Muscle of leg (tissue), 11 donors: Measurements from ENCODE around the gene RIPK3. TPM values are rescaled to one million over a fixed set of nuclear protein-coding genes. Genes with fewer than 3 reads are reported as not detected.

Experiments used
- DNase-seq: peaks from one replicate; pipeline ENCODE4 v3.0.0; 2013
- H3K27ac ChIP-seq: one replicate; pipeline ENCODE4 v1.5.1; 2013; ENCODE audit warnings: mild to moderate bottlenecking, low read length, control low read depth
- H3K27me3 ChIP-seq: one replicate; pipeline ENCODE4 v1.6.1; 2013; ENCODE audit warnings: low read length; ENCODE audit not compliant: control insufficient read depth, insufficient read depth
- H3K36me3 ChIP-seq: one replicate; pipeline ENCODE4 v1.6.1; 2013; ENCODE audit warnings: low read length; ENCODE audit not compliant: control insufficient read depth, insufficient read depth
- H3K4me1 ChIP-seq: one replicate; pipeline ENCODE4 v1.6.1; 2013; ENCODE audit warnings: low read length; ENCODE audit not compliant: control insufficient read depth, insufficient read depth
- H3K4me3 ChIP-seq: one replicate; pipeline ENCODE4 v1.5.1; 2013; ENCODE audit warnings: low read length, control low read depth
- H3K9me3 ChIP-seq: replicated peaks from 2 replicates; pipeline ENCODE4 v1.6.1; 2013; ENCODE audit warnings: low read depth, low read length; ENCODE audit not compliant: control insufficient read depth
- WGBS: methylation state at CpG from one replicate; pipeline ENCODE4 v1.1.5; 2013; ENCODE audit warnings: missing lambda C conversion rate; ENCODE audit not compliant: insufficient coverage; 5-methylcytosine and 5-hydroxymethylcytosine counted together
- polyA plus RNA-seq, 8 donors: library from polyadenylated mRNA; unstranded; fragments of 120-200 nt; gene quantifications; one replicate each; pipeline versions ENCODE4 v1.2.1 to v1.2.3, GENCODE V29; 2013; ENCODE audit warnings: inconsistent platforms in 1 of 8, low replicate concordance in 1 of 8; ENCODE audit not compliant: insufficient read length in 8 of 8, insufficient read depth in 1 of 8
- total RNA-seq: library from RNA; stranded (reverse); fragments of 120-200 nt; gene quantifications from one replicate; pipeline ENCODE4 v1.2.4, GENCODE V29; 2013

The RIPK3 gene
- total and polyA plus RNA-seq, 9 donors: 1.1 to 3.6 (median 1.3) TPM

DNA sequence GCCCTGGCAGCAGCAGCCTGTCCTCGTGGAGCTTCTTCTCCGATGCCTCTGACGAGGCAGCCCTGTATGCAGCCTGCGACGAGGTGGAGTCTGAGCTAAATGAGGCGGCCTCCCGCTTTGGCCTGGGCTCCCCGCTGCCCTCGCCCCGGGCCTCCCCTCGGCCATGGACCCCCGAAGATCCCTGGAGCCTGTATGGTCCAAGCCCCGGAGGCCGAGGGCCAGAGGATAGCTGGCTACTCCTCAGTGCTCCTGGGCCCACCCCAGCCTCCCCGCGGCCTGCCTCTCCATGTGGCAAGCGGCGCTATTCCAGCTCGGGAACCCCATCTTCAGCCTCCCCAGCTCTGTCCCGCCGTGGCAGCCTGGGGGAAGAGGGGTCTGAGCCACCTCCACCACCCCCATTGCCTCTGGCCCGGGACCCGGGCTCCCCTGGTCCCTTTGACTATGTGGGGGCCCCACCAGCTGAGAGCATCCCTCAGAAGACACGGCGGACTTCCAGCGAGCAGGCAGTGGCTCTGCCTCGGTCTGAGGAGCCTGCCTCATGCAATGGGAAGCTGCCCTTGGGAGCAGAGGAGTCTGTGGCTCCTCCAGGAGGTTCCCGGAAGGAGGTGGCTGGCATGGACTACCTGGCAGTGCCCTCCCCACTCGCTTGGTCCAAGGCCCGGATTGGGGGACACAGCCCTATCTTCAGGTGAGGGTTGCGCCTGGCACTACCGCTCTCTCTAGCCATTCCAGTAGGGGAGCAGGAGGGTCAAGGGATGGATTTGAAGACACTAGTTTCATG is 30.3 kb upstream of the RIPK3 start:
- Histone ChIP-seq H3K4me3 (no peak overlapping the region), H3K9me3 (no peaks in the 10 kb centered on the region), H3K4me1 (peaks cover 54% of the 10 kb centered on the region), H3K36me3 (peaks cover 29% of the 10 kb centered on the region), H3K27ac (peak overlapping the region; percentile 35), H3K27me3 (peaks cover 5% of the 10 kb centered on the region)
- DNase-seq: no peak
- WGBS: 50% methylated on average over 6 of the region's 32 CpGs

DNA sequence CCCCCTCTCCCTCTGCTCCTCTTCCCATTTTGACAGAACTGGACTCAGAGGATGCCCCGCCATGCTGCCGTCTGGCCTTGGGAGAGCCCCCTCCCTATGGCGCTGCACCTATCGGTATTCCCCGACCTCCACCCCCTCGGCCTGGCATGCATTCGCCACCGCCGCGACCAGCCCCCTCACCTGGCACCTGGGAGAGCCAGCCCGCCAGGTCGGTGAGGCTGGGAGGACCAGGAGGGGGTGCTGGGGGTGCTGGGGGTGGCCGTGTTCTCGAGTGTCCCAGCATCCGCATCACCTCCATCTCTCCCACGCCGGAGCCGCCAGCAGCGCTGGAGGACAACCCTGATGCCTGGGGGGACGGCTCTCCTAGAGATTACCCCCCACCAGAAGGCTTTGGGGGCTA is 29.7 kb upstream of the RIPK3 start:
- no peak for DNase-seq
- H3K4me3 ChIP-seq: peak overlapping the region; percentile 77
- no peaks in the 10 kb centered on the region for H3K9me3 ChIP-seq
- H3K36me3 ChIP-seq: peaks cover 24% of the 10 kb centered on the region
- H3K27me3 ChIP-seq: peaks cover 5% of the 10 kb centered on the region
- H3K4me1 ChIP-seq: peaks cover 55% of the 10 kb centered on the region
- WGBS: 46% methylated on average over 3 of the region's 20 CpGs
- peak overlapping the region; percentile 89 for H3K27ac ChIP-seq

DNA sequence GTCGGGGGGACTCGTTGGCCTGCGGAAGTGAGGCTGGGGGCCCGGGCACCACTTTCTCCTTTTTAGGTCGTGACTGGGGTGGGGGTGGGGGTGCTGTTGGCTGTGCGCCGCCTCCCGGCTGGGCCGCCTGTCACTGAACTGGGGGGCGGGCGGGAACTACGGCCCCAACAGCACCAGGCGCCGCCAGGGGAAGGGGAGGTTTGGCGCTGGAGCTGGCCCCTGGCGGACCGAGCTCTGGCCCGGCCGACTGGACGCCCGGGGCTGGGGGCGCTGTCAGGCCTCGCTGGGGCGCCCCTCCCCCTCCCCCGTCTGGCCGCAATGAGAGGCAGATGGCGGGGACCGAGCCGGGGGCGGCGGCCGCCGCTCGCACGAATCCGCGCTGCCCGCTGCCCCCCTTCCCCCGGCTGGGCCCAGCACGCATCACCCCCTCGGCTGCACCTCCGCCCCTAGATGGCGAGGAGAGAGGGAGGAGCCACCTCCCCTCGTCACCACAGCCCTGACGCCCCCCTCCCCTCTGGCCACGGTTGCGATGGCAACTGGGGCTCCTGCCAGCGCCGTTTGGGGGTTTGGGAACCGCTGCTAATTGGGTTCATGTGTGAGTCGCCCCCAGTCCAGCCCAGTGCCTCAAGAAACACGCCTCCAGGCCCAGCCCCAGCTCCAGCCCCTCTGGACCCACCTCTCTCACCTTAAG is 28.9 kb upstream of the RIPK3 start:
- Histone ChIP-seq H3K4me3 (peak overlapping the region; percentile 77), H3K27me3 (peaks cover 5% of the 10 kb centered on the region), H3K36me3 (peaks cover 17% of the 10 kb centered on the region), H3K4me1 (peaks cover 55% of the 10 kb centered on the region), H3K9me3 (no peaks in the 10 kb centered on the region), H3K27ac (peak overlapping the region; percentile 93)
- DNase-seq: peak; percentile 91
- under 1% methylated on average over 39 of the region's 52 CpGs for whole genome bisulfite sequencing

DNA sequence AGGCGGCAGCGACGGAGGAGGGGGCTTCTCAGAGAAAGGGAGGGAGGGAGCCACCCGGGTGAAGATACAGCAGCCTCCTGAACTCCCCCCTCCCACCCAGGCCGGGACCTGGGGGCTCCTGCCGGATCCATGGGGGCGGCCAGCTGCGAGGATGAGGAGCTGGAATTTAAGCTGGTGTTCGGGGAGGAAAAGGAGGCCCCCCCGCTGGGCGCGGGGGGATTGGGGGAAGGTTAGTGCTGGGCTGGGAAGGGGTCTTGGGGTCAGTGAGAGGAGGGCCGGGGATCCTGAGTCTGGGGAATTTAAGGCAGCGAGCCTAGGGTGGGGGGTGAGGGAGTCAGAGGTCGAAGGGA is 28.4 kb upstream of the RIPK3 start:
- peaks cover 11% of the 10 kb centered on the region for H3K36me3 ChIP-seq
- H3K9me3 ChIP-seq: no peaks in the 10 kb centered on the region
- peaks cover 55% of the 10 kb centered on the region for H3K4me1 ChIP-seq
- H3K27me3 ChIP-seq: peaks cover 5% of the 10 kb centered on the region
- no peak for DNase-seq
- peak overlapping the region; percentile 77 for H3K4me3 ChIP-seq
- 0% methylated on average over 9 of the region's 15 CpGs for WGBS
- H3K27ac ChIP-seq: peak overlapping the region; percentile 93

DNA sequence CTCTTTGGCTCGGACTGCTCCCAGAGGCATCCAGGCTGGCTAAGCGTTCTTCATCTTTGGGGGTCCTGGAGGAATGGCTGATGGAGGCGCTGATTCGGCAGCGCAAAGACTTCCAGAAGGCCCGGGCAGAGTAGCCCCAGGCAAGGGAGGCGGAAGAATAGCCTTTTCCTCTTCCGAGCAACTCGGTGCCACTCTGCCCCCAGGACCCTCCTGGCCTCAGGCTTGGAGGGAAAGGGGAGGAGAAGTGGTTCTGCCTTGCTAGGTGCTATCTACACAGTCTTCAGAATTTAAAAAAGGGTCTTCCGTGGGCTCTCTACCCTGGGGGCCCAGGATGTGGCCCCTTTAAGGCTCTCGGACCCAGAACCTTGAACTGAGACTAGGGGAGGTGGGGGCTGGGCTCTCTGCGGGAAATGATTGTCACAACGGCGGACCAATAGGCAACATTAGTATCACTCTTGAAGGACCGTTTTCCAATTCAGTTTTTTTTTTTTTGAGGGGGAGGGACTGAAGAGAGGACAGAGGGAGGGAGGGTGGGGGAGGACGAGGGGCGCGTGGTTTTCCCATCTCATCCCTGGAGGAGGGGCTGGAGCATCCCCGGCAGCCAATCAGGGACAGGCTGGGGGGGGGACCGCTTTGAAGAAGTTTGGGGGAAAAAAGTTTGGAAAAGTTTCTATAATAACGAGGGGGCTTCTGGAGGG is 27.9 kb upstream of the RIPK3 start, which contains the start of gene NFATC4:
TSS of gene NFATC4 (plus strand) at position 671 of the 698 bp plus-strand sequence. CDS start 157 bp downstream, outside the sequence.
- Histone ChIP-seq H3K27me3 (peaks cover 5% of the 10 kb centered on the region), H3K27ac (peak within 1 kb of the TSS; percentile 98), H3K9me3 (no peaks in the 10 kb centered on the region), H3K4me1 (peaks cover 54% of the 10 kb centered on the region), H3K4me3 (peak within 1 kb of the TSS; percentile 77), H3K36me3 (peaks cover 6% of the 10 kb centered on the region)
- DNase-seq: peak; percentile 99
- WGBS: 0% methylated on average over 8 of the region's 21 CpGs

DNA sequence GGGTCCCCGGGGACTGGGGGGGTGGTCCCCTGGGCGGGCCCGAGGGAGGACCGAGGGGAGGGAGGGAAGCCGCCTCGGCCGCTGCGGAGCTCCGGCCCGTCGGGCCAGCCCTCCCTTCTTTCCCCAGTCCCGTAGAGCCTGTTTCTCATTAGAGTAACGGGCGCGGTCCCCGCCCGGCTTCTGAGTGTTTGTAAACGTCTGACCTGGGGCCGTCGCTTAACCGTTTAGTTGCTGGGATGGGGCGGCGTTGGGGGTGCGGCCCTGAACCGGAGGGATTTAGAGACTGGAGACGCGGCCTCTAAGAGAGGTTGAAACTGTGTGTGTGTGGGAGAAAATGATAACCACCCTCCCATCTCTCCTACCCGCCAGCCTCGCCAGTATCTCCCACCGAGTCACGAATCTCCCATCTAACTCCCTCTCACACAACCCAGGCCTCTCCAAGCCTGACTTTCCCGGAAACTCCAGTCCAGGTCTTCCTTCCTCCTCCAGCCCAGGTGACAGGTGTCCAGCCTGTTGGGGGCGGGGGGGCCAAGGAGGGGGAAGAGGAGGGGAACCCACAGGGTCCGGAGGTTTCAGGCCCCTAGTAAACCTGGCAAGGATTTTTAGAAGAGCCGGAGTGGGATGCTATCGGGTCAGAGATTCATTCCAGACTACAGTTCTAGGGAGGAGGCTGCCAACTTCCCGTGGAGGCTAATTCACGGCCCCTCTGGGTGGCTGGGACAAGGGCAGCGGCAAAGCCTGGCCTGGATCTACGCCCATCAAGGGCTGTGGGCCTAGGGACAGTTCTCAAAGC is 27.1 kb upstream of the RIPK3 start:
- Histone ChIP-seq H3K36me3 (no peaks in the 10 kb centered on the region), H3K27me3 (peaks cover 5% of the 10 kb centered on the region), H3K9me3 (no peaks in the 10 kb centered on the region), H3K27ac (peak overlapping the region; percentile 98), H3K4me1 (peaks cover 48% of the 10 kb centered on the region), H3K4me3 (peak overlapping the region; percentile 41)
- DNase-seq: peak; percentile 97
- under 1% methylated on average over 16 of the region's 40 CpGs for WGBS

DNA sequence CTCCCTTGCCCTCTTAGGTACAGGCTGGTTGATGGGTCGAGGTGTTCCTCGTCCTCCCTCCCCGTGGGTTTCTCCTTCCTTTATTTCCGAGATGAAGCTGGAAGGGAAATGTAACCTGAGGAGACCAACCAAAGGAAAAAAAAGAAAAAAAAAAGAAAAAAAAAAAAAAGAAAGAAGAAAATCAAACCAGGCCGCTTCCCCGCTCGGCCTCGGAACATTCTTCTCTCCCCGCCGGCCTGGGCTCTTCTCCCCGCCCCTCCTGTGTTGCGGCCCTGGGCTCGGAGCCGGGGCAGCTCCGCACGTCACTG is 26.6 kb upstream of the RIPK3 start:
- no peak for DNase-seq
- no peaks in the 10 kb centered on the region for H3K36me3 ChIP-seq
- WGBS: 0% methylated on average over 1 of the region's 16 CpGs
- H3K4me1 ChIP-seq: peaks cover 45% of the 10 kb centered on the region
- H3K27ac ChIP-seq: peak overlapping the region; percentile 98
- peaks cover 5% of the 10 kb centered on the region for H3K27me3 ChIP-seq
- H3K4me3 ChIP-seq: peak overlapping the region; percentile 41
- no peaks in the 10 kb centered on the region for H3K9me3 ChIP-seq

DNA sequence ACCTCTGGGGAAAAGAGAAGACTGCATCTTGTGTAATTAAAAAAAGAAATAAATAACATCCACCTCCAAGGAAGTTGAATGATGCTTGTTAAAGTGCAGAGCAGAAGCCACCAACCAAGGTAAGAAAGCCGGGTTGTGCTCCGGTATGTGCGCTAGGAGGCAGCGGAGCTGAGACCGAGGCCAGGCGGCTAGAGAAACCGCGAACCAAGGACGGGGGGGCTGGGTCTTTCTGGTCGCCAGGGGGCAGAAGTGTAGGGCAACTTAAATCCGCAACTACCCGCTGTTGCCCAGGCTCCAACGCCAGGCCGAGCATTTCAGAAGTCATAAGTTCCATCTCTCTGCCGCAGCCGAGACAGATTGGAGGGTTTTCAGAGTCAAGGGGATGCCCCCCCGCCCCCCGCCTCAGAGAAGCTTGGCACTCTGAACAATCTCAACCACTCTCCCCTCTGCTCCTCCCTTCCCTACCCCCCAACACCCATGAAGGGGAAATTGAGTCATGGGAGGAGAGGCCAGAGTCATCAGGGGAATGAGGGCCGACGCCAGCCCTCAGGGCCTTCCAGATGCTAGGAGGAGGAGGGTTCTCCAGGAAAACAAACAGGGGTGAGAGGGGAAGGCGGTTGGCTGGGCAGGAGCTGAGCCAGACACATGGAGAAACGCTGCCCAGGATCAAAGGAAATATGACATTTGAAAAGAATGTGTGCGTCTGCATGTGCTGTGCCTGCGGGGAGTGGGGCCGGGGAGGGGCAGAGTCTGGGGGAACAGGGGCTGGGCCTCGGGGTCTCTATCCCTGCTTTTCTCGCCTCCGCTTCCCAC is 26.0 kb upstream of the RIPK3 start:
- Histone ChIP-seq H3K27ac (peak overlapping the region; percentile 98), H3K4me1 (peaks cover 44% of the 10 kb centered on the region), H3K27me3 (peaks cover 5% of the 10 kb centered on the region), H3K4me3 (peak overlapping the region; percentile 41), H3K36me3 (no peaks in the 10 kb centered on the region), H3K9me3 (no peaks in the 10 kb centered on the region)
- peak; percentile 93 for DNase-seq
- 7% methylated on average over 11 of the region's 28 CpGs for whole genome bisulfite sequencing

DNA sequence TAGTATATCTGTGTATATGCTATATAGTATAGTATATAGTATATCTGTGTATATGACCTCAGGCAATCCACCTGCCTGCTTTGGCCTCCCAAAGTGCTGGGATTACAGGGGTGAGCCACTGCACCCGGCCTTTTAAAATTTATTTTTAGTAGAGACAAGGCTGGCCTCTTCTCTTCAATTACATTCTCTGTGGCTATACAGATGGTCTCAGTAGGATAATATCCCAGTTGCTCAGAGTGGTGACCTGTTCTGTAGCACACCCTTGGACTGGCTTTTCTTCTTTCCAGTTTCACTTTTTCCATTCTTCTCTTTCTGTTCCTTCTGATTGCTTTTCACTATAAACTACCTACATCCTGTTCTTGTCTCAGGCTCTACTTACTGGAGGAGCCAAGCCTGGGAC is 25.1 kb upstream of the RIPK3 start:
- peaks cover 5% of the 10 kb centered on the region for H3K27me3 ChIP-seq
- whole genome bisulfite sequencing: no CpG with 5 or more reads among the region's 1 CpG
- H3K4me1 ChIP-seq: peaks cover 36% of the 10 kb centered on the region
- H3K4me3 ChIP-seq: no peak overlapping the region
- H3K9me3 ChIP-seq: no peaks in the 10 kb centered on the region
- no peak for DNase-seq
- no peaks in the 10 kb centered on the region for H3K36me3 ChIP-seq
- no peak overlapping the region for H3K27ac ChIP-seq
